Spleen (tissue), 11 donors: Measurements from ENCODE around the gene TMEM108. TPM values are rescaled to one million over a fixed set of nuclear protein-coding genes. Genes with fewer than 3 reads are reported as not detected.

Experiments
- DNase-seq: peaks from one replicate; pipeline ENCODE4 v3.0.0-alpha.2; 2020
- H3K27ac ChIP-seq, 8 donors: fragments of 200-600 bp; sonication (generic) in 7 of 8; 1 replicate in 4 of 8; 2 replicates in 4 of 8; pipeline versions ENCODE4 v1.5.0 to v1.8.0; 2016 to 2021; ENCODE audit warnings: inconsistent platforms in 4 of 8, mild to moderate bottlenecking in 4 of 8, moderate library complexity in 1 of 8
- H3K27me3 ChIP-seq, 7 donors: fragments of 200-600 bp; sonication (generic) in 6 of 7; replicated peaks in 1 of 7; 1 replicate in 4 of 7; 2 replicates in 3 of 7; pipeline versions ENCODE4 v1.5.0 to v1.8.0; 2016 to 2021; ENCODE audit warnings: inconsistent platforms in 3 of 7, mild to moderate bottlenecking in 1 of 7
- H3K36me3 ChIP-seq, 6 donors: fragments of 200-600 bp; sonication (generic) in 5 of 6; 1 replicate in 4 of 6; 2 replicates in 2 of 6; pipeline versions ENCODE4 v1.5.0 to v1.8.0; 2016 to 2021; ENCODE audit warnings: inconsistent platforms in 2 of 6
- H3K4me1 ChIP-seq, 6 donors: fragments of 200-600 bp; sonication (generic) in 5 of 6; 1 replicate in 3 of 6; 2 replicates in 3 of 6; pipeline versions ENCODE4 v1.5.0 to v1.8.0; 2016 to 2021; ENCODE audit warnings: inconsistent platforms in 3 of 6
- H3K4me3 ChIP-seq, 8 donors: fragments of 200-600 bp; sonication (generic) in 7 of 8; 1 replicate in 4 of 8; 2 replicates in 4 of 8; pipeline versions ENCODE4 v1.5.0 to v1.8.0; 2016 to 2021; ENCODE audit warnings: inconsistent platforms in 4 of 8, mild to moderate bottlenecking in 4 of 8, moderate library complexity in 2 of 8
- H3K9me3 ChIP-seq, 8 donors: fragments of 200-600 bp; sonication (generic) in 7 of 8; 1 replicate in 4 of 8; 2 replicates in 4 of 8; pipeline versions ENCODE4 v1.5.0 to v1.8.0; 2016 to 2021; ENCODE audit warnings: inconsistent platforms in 4 of 8
- CTCF ChIP-seq, 11 experiments: fragments of 200-600 bp in 7 of 11; fragments of 450-650 bp in 4 of 11; sonication (generic) in 4 of 11; IDR thresholded peaks in 8 of 11; conservative IDR thresholded peaks in 3 of 11; 1 replicate in 7 of 11; 2 replicates in 4 of 11; pipeline versions ENCODE4 v1.4.0 to v1.8.0; 2016 to 2021; ENCODE audit warnings: antibody characterized with exemption in 11 of 11, inconsistent platforms in 4 of 11, mild to moderate bottlenecking in 1 of 11
- POLR2A ChIP-seq, 3 donors: fragments of 450-650 bp; IDR thresholded peaks; one replicate each; pipeline ENCODE4 v1.5.1; 2017; ENCODE audit warnings: antibody characterized with exemption in 3 of 3, mild to moderate bottlenecking in 1 of 3
- POLR2AphosphoS5 ChIP-seq, 3 donors: sonication (generic); formaldehyde crosslinking; IDR thresholded peaks; one replicate each; pipeline ENCODE4 v1.5.1; 2017; ENCODE audit warnings: antibody characterized with exemption in 3 of 3
- WGBS, 5 donors: extraction: QIAGEN DNeasy Blood & Tissue Kit in 3 of 5; methylation state at CpG; one replicate each; pipeline versions ENCODE4 v1.1.5 to v1.1.7; 2013 to 2018; 5-methylcytosine and 5-hydroxymethylcytosine counted together
- intact Hi-C: fragments of 100-400 bp; cut with DNase I; formaldehyde crosslinking; loops from one replicate; pipeline ENCODE4 v1.15.0; 2023; ENCODE audit warnings: low total_unique reads
- polyA plus RNA-seq, 3 donors: library from polyadenylated mRNA; stranded (reverse); fragments of 200-250 nt; gene quantifications; one replicate each; pipeline ENCODE4 v1.2.1, GENCODE V29; 2013
- total RNA-seq, 7 donors: library from RNA; depleted of rRNA in 3 of 7; stranded (reverse); fragments of >200 nt in 3 of 7; fragmentation: NEBNext Ultra II Directional in 4 of 7; extraction: Animal tissue kit (Norgen Biotek cat#: 25700) in 4 of 7; gene quantifications; one replicate each; pipeline versions ENCODE4 v1.1.0 to v1.2.1, GENCODE V29; 2016 to 2021
- donor health status: healthy with polysubstance abuse.
- donor health status: DM: no; HTN: no; CAD: no; lungs with moderate emphysema.
- donor health status: DM: no; HTN: no; CAD: no.
- donor health status: Bipolar disorder and iron deficiency.
- donor health status: healthy.
- donor health status: DM: no; HTN: no; CAD: no.
- donor health status: DM: yes; HTN: yes; CAD: no.

TMEM108 gene
- total and polyA plus RNA-seq, 10 donors = 0.20 to 4.0 (median 1.1) TPM

GRCh38 chr3:133171831-133172230, 133.6 kb downstream of the TMEM108 start:
- H3K27ac ChIP-seq = no peak overlapping the region
- 62 to 80% (median 79%) methylated on average over 2 of the region's 2 CpGs for WGBS, 5 donors
- TF ChIP-seq CTCF (IDR thresholded peaks at IDR 0.05 in 8 of 11, conservative IDR thresholded peaks at IDR 0.05 in 3 of 11) = no peak
- TF ChIP-seq POLR2AphosphoS5 (IDR thresholded peaks at IDR 0.05) = no peak
- no peak for TF ChIP-seq POLR2A (IDR thresholded peaks at IDR 0.05)
- peaks cover 0 to 16% (median 3%) of the 10 kb centered on the region in 8 donors for H3K9me3 ChIP-seq
- no peak overlapping the region for H3K4me3 ChIP-seq
- intact Hi-C loops = no loop called here
- DNase-seq = no peak
- peaks cover 0 to 5% (median 0%) of the 10 kb centered on the region in 7 donors for H3K27me3 ChIP-seq
- no peaks in the 10 kb centered on the region for H3K36me3 ChIP-seq
- no peaks in the 10 kb centered on the region for H3K4me1 ChIP-seq

- H3K36me3 ChIP-seq = no peaks in the 10 kb centered on the region
- WGBS, 5 donors = 77 to 94% (median 93%) methylated on average over 2 of the region's 2 CpGs
- no peak overlapping the region for H3K4me3 ChIP-seq
- DNase-seq = no peak
- intact Hi-C loops = no loop called here
- no peaks in the 10 kb centered on the region for H3K9me3 ChIP-seq
- H3K27me3 ChIP-seq = no peaks in the 10 kb centered on the region
- H3K27ac ChIP-seq = no peak overlapping the region
- TF ChIP-seq POLR2A (IDR thresholded peaks at IDR 0.05) = no peak
- no peak for TF ChIP-seq CTCF (IDR thresholded peaks at IDR 0.05 in 8 of 11, conservative IDR thresholded peaks at IDR 0.05 in 3 of 11)
- no peak for TF ChIP-seq POLR2AphosphoS5 (IDR thresholded peaks at IDR 0.05)
- no peaks in the 10 kb centered on the region for H3K4me1 ChIP-seq
Measured at GRCh38 chr3:133181392-133182150, 143.4 kb downstream of the TMEM108 start.

DNA sequence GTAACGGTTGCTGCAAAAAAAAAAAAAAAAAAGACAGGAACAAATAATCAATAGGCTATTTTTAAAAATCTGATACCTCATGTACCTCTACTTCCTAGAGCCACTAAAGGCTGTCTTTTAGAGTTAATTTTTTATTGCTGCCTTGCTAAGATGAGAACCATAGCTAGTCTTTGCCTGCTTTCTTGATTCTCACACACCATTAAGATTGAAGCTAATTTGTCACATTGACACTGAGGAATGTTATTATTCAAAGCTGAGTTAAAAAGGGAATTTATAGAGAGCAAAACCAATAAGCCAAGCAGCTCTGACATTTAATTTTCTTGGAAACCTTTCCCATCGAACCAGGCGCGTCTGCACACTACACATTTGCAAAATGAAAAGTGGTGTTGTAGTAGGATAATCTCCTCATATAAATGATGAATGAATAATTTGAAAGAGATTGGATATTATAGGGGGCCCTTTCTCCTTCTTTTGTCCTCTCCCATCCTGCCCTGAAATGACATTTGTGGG, 149.7 kb downstream of the TMEM108 start:
- H3K4me3 ChIP-seq = no peak overlapping the region
- WGBS, 5 donors = 84 to 92% (median 89%) methylated on average over 4 of the region's 4 CpGs
- intact Hi-C loops = no loop called here
- TF ChIP-seq CTCF (IDR thresholded peaks at IDR 0.05 in 8 of 11, conservative IDR thresholded peaks at IDR 0.05 in 3 of 11) (no peak), POLR2AphosphoS5 (IDR thresholded peaks at IDR 0.05) (no peak), POLR2A (IDR thresholded peaks at IDR 0.05) (no peak)
- H3K9me3 ChIP-seq = no peaks in the 10 kb centered on the region
- H3K4me1 ChIP-seq = peaks cover 0 to 4% (median 0%) of the 10 kb centered on the region in 6 donors
- H3K27me3 ChIP-seq = no peaks in the 10 kb centered on the region
- no peak overlapping the region for H3K27ac ChIP-seq
- H3K36me3 ChIP-seq = no peaks in the 10 kb centered on the region
- DNase-seq = no peak

GRCh38 chr3:133188996-133189395, 150.8 kb downstream of the TMEM108 start:
- TF ChIP-seq CTCF (IDR thresholded peaks at IDR 0.05 in 8 of 11, conservative IDR thresholded peaks at IDR 0.05 in 3 of 11) (no peak), POLR2AphosphoS5 (IDR thresholded peaks at IDR 0.05) (no peak), POLR2A (IDR thresholded peaks at IDR 0.05) (no peak)
- H3K4me3 ChIP-seq = no peak overlapping the region
- H3K27me3 ChIP-seq = no peaks in the 10 kb centered on the region
- peaks cover 0 to 4% (median 0%) of the 10 kb centered on the region in 6 donors for H3K4me1 ChIP-seq
- H3K36me3 ChIP-seq = no peaks in the 10 kb centered on the region
- no peak for DNase-seq
- intact Hi-C loops = no loop called here
- no peaks in the 10 kb centered on the region for H3K9me3 ChIP-seq
- H3K27ac ChIP-seq = no peak overlapping the region
- 63 to 73% (median 70%) methylated on average over 1 of the region's 1 CpG for WGBS, 5 donors
